NCI-H1694 treated with DMSO at 0.1 percent for 48 hours (cell line): Measurements from ENCODE around the gene TCTA.
A peak's percentile ranks its signal among the peaks of the same experiment; 100 is the strongest.
"Not testable (repeated sequence)": the region's sequence is repeated elsewhere in the genome, so short reads cannot be mapped to it uniquely, and the experiment has no call there.

Experiments used
- DNase-seq: peaks from one replicate; lab custom pipeline; 2025; lab: John Stamatoyannopoulos, UW

Gene TCTA

GRCh38 chr3:49411968-49412631, at the start of gene TCTA, which contains the start of gene RHOA:
TSS of gene TCTA (plus strand) at chr3:49412423. CDS start at chr3:49412427, 4 bp downstream.
TSS of gene RHOA (minus strand) at chr3:49411976. CDS start at chr3:49375589, 36,387 bp downstream.
- peak; percentile 93 for DNase-seq

- no peak for DNase-seq
These were observed 49.7 kb upstream of the TCTA start for GRCh38 chr3:49362561-49362960.

GRCh38 chr3:49370585-49371290, 41.5 kb upstream of the TCTA start:
- no peak for DNase-seq

- no peak for DNase-seq
These were observed 40.3 kb upstream of the TCTA start for GRCh38 chr3:49371946-49372345.

- no peak for DNase-seq
These were observed 34.7 kb upstream of the TCTA start for GRCh38 chr3:49377483-49377882.

- DNase-seq = no peak
These were observed 33.9 kb upstream of the TCTA start for GRCh38 chr3:49378249-49378895.

GRCh38 chr3:49383387-49383786, 28.8 kb upstream of the TCTA start:
- DNase-seq = no peak

- no peak for DNase-seq
These were observed 26.6 kb upstream of the TCTA start for GRCh38 chr3:49385617-49386016.

GRCh38 chr3:49386056-49386756, 26.0 kb upstream of the TCTA start:
- no peak for DNase-seq

- DNase-seq = no peak
These were observed 24.5 kb upstream of the TCTA start for GRCh38 chr3:49387721-49388120.

GRCh38 chr3:49388289-49388820, 23.9 kb upstream of the TCTA start:
- no peak for DNase-seq

GRCh38 chr3:49389297-49389696, 22.9 kb upstream of the TCTA start:
- no peak for DNase-seq

- DNase-seq = not testable (repeated sequence)
These were observed 20.9 kb upstream of the TCTA start for GRCh38 chr3:49391310-49391709.

GRCh38 chr3:49397470-49397869, 14.8 kb upstream of the TCTA start:
- DNase-seq = no peak

- DNase-seq = no peak
These were observed 12.8 kb upstream of the TCTA start for GRCh38 chr3:49399461-49399860.

- no peak for DNase-seq
These were observed 10.5 kb upstream of the TCTA start for GRCh38 chr3:49401766-49402165.

GRCh38 chr3:49403891-49404290, 8.3 kb upstream of the TCTA start:
- no peak for DNase-seq

- DNase-seq = not testable (repeated sequence)
These were observed 6.7 kb upstream of the TCTA start for GRCh38 chr3:49405570-49405969.

GRCh38 chr3:49406571-49407565, 5.4 kb upstream of the TCTA start:
- DNase-seq = no peak

- no peak for DNase-seq
These were observed 2.0 kb upstream of the TCTA start for GRCh38 chr3:49410066-49410845.
